PC-3 (cell line): ENCODE measurements around the gene PTGES3L.

Source experiments
- CTCF ChIP-seq: fragments of 300-600 bp; sonication (generic); conservative IDR thresholded peaks from 2 replicates; pipeline ENCODE4 v1.5.1; 2017; ENCODE audit warnings: antibody characterized with exemption, low read depth, mild to moderate bottlenecking, low read length
- EZH2 ChIP-seq: fragments of 300-600 bp; sonication (generic); IDR thresholded peaks from one replicate; pipeline ENCODE4 v1.6.1; 2017; ENCODE audit warnings: antibody characterized with exemption, mild to moderate bottlenecking, low read length; ENCODE audit not compliant: unreplicated experiment

DNA sequence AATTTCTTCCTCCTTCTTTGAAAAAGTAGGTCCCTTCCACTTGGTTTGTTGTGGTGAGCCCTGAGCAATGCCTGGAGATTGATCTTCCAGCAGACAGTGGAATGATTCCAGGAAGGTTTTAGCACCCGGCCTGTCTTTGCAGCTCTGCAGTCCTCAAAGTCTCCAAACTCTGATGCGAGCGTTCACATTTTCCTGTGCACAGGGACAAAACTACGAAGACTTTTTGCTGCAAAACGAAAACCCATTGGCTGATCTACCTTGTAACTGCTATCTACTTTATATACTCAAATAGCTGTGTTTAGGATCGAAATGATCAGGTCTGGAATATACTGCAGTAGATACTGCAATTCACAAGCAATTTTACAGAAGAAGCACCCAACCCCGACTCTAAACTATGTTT, 57.6 kb downstream of the PTGES3L start:
- TF ChIP-seq EZH2 (no peak), CTCF (no peak)
